KOPT-K1 (cell line): ENCODE results near the gene FIP1L1.

Source experiments
- H3K27ac ChIP-seq: fragments of 200-600 bp; sonication (generic); 2 replicates; pipeline ENCODE4 v1.5.1; 2016; ENCODE audit warnings: antibody characterized with exemption, mild to moderate bottlenecking, low read depth, low read length; ENCODE audit not compliant: poor library complexity, severe bottlenecking
- H3K36me3 ChIP-seq: fragments of 200-600 bp; sonication (generic); 2 replicates; pipeline ENCODE4 v1.5.1; 2017; ENCODE audit warnings: antibody characterized with exemption, mild to moderate bottlenecking, low read length, moderate library complexity; ENCODE audit not compliant: insufficient read depth
- H3K9me3 ChIP-seq: fragments of 200-600 bp; sonication (generic); 2 replicates; pipeline ENCODE4 v1.5.1; 2017; ENCODE audit warnings: antibody characterized with exemption, low read length, mild to moderate bottlenecking; ENCODE audit not compliant: insufficient read depth, poor library complexity, severe bottlenecking

Gene FIP1L1

GRCh38 chr4:53498706-53499105 is 121.3 kb downstream of the FIP1L1 start:
- Histone ChIP-seq H3K27ac (no peak overlapping the region), H3K36me3 (no peaks in the 10 kb centered on the region), H3K9me3 (no peaks in the 10 kb centered on the region)

- H3K27ac ChIP-seq, result no peak overlapping the region
Observed at GRCh38 chr4:53499791-53500190, 122.3 kb downstream of the FIP1L1 start.

GRCh38 chr4:53500546-53500945 is 123.1 kb downstream of the FIP1L1 start:
- no peaks in the 10 kb centered on the region for H3K9me3 ChIP-seq
- no peaks in the 10 kb centered on the region for H3K36me3 ChIP-seq
- no peak overlapping the region for H3K27ac ChIP-seq

More at GRCh38 chr4:53499791-53500190, 122.3 kb downstream of the FIP1L1 start:
- no peaks in the 10 kb centered on the region for H3K36me3 ChIP-seq
- no peaks in the 10 kb centered on the region for H3K9me3 ChIP-seq

- no peaks in the 10 kb centered on the region for H3K36me3 ChIP-seq
- no peak overlapping the region for H3K27ac ChIP-seq
- H3K9me3 ChIP-seq, result no peaks in the 10 kb centered on the region
Observed at GRCh38 chr4:53501561-53501960, 124.1 kb downstream of the FIP1L1 start.

GRCh38 chr4:53502094-53502493 is 124.7 kb downstream of the FIP1L1 start:
- H3K36me3 ChIP-seq, result no peaks in the 10 kb centered on the region
- H3K9me3 ChIP-seq, result no peaks in the 10 kb centered on the region
- no peak overlapping the region for H3K27ac ChIP-seq

- H3K9me3 ChIP-seq, result no peaks in the 10 kb centered on the region
- no peak overlapping the region for H3K27ac ChIP-seq
- H3K36me3 ChIP-seq, result no peaks in the 10 kb centered on the region
Observed at GRCh38 chr4:53505947-53506346, 128.5 kb downstream of the FIP1L1 start.

- H3K9me3 ChIP-seq, result no peaks in the 10 kb centered on the region
- no peak overlapping the region for H3K27ac ChIP-seq
- H3K36me3 ChIP-seq, result no peaks in the 10 kb centered on the region
Observed at GRCh38 chr4:53507058-53507457, 129.6 kb downstream of the FIP1L1 start.

- no peaks in the 10 kb centered on the region for H3K9me3 ChIP-seq
- no peaks in the 10 kb centered on the region for H3K36me3 ChIP-seq
- no peak overlapping the region for H3K27ac ChIP-seq
Observed at GRCh38 chr4:53507671-53508286, 130.3 kb downstream of the FIP1L1 start.

- no peak overlapping the region for H3K27ac ChIP-seq
- H3K36me3 ChIP-seq, result no peaks in the 10 kb centered on the region
- H3K9me3 ChIP-seq, result no peaks in the 10 kb centered on the region
Observed at GRCh38 chr4:53508446-53508845, 131.0 kb downstream of the FIP1L1 start.

- Histone ChIP-seq H3K27ac (no peak overlapping the region), H3K36me3 (no peaks in the 10 kb centered on the region), H3K9me3 (no peaks in the 10 kb centered on the region)
Observed at GRCh38 chr4:53510321-53510720, 132.9 kb downstream of the FIP1L1 start.
